Inflammatory macrophage (primary cell): ENCODE results near the gene FAM227A.
A peak's percentile ranks its signal among the peaks of the same experiment; 100 is the strongest.

Source experiments
- DNase-seq, 2 donors: peaks; one replicate each; pipeline ENCODE4 v3.0.0-alpha.2; 2020 to 2022
- total RNA-seq, 18 experiments: gene quantifications; one replicate each; lab custom pipeline; 2026; ENCODE audit warnings: mixed read lengths in 6 of 18, inconsistent platforms in 2 of 18; lab: John Stamatoyannopoulos, UW

Gene FAM227A
- 0 to 0.41 (median 0.09) reads per million in 18 experiments for total RNA-seq

- peak; percentile 79 to 89 for DNase-seq
These were observed at the start of gene FAM227A, which contains the start of gene CBY1 for GRCh38 chr22:38656256-38657044. TSS of gene FAM227A (minus strand) at chr22:38656392. CDS start at chr22:38650168, 6,224 bp downstream. TSS of gene CBY1 (plus strand) at chr22:38656638. CDS start at chr22:38668055, 11,417 bp downstream.

- peak; percentile 100 for DNase-seq
These were observed 49.3 kb upstream of the FAM227A start, which contains the start of gene GTPBP1 for GRCh38 chr22:38705235-38706100. TSS of gene GTPBP1 (plus strand) at chr22:38705944. CDS start at chr22:38705956, 12 bp downstream.

- no peak for DNase-seq
These were observed 48.6 kb upstream of the FAM227A start for GRCh38 chr22:38704654-38705234.

- DNase-seq, result peak; percentile 95 to 96
These were observed 44.8 kb upstream of the FAM227A start, which contains the start of gene JOSD1 for GRCh38 chr22:38700789-38701628. TSS of gene JOSD1 (minus strand) at chr22:38700943. CDS start at chr22:38699987, 956 bp downstream.

- DNase-seq, result peak; percentile 61 to 83
These were observed 44.1 kb upstream of the FAM227A start for GRCh38 chr22:38700270-38700788.

GRCh38 chr22:38699784-38700183 is 43.6 kb upstream of the FAM227A start:
- no peak for DNase-seq

- no peak for DNase-seq
These were observed 43.0 kb upstream of the FAM227A start for GRCh38 chr22:38699143-38699542.

- DNase-seq, result no peak
These were observed 42.4 kb upstream of the FAM227A start for GRCh38 chr22:38698407-38699094.

GRCh38 chr22:38697425-38698089 is 41.4 kb upstream of the FAM227A start:
- no peak for DNase-seq

- peak; percentile 65 to 79 for DNase-seq
These were observed 40.6 kb upstream of the FAM227A start for GRCh38 chr22:38696606-38697424.

- peak; percentile 17 to 41 for DNase-seq
These were observed 38.7 kb upstream of the FAM227A start for GRCh38 chr22:38694940-38695339.

GRCh38 chr22:38694049-38694448 is 37.9 kb upstream of the FAM227A start:
- DNase-seq, result no peak

GRCh38 chr22:38689651-38690050 is 33.5 kb upstream of the FAM227A start:
- DNase-seq, result no peak

GRCh38 chr22:38685761-38686160 is 29.6 kb upstream of the FAM227A start:
- no peak for DNase-seq

GRCh38 chr22:38684895-38685294 is 28.7 kb upstream of the FAM227A start:
- DNase-seq, result no peak

- peak; percentile 89 to 92 for DNase-seq
These were observed 25.6 kb upstream of the FAM227A start, which contains the start of gene TOMM22 for GRCh38 chr22:38681582-38682335. TSS of gene TOMM22 (plus strand) at chr22:38681957. CDS start at chr22:38681979, 22 bp downstream.

GRCh38 chr22:38675833-38676232 is 19.6 kb upstream of the FAM227A start:
- no peak for DNase-seq

GRCh38 chr22:38674888-38675287 is 18.7 kb upstream of the FAM227A start:
- DNase-seq, result no peak
